Limb (tissue), 2 donors: ENCODE results near the gene CDK18.

Source experiments
- DNase-seq, 2 donors: peaks; one replicate each; pipeline ENCODE4 v3.0.0-alpha.2; 2016; ENCODE audit errors: extremely low spot score in 2 of 2

The CDK18 gene

GRCh38 chr1:205569411-205570172, 65.1 kb downstream of the CDK18 start:
- no peak for DNase-seq

GRCh38 chr1:205570173-205570501, 65.7 kb downstream of the CDK18 start:
- DNase-seq, result no peak

DNA sequence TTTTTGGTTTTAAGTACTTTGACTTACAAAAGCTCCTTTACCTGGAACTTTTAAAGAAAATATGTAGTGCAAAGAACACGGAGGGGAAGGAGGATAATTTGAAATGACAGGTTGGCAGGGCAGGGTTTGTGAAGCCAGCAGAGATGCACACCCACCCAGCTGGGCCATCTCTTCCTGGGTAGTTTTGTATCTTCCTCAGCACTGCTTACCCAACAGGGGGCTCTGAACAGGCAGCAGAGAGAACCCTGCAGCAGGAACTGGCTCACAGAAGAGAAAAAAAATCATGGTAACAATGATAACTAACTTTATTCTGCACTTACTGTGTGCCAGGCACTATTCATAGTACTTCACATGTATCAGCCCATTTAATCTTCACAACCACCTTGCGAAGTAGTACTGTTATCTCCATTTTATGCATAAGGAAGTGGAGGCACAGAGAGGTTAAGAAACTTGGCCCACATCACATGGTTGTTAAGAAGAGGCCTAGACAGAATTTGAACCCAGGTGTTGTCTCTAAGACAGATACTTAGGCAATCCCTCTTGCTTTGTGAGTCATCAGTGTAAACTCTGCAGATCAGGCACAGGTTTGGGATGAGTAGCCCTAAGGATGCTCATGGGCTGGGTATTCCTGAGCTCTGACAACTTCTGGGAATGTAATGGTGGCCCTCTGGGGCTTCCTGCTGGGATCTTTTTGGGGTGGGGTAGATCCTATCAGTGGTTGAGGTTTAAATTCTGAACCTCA, 66.5 kb downstream of the CDK18 start:
- no peak for DNase-seq

DNA sequence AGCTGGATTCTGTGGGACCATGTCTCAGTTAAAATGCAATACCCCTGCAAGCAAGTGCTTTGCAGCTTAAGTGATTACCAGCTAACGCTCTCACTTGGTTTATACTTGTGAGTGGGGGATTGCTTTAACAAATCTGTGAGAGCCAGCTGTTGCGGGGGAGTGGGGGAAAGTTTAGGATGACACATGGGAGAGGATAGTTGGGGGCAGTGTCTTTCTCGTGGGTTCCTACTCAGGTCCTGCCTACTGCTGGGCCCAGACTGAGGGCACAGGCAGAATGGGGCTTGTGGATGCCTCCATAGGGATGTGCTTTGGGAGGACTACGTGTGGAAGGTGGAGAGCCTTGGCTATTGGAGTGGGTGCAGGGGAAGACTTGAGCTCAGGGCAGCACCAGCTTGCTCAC, 67.3 kb downstream of the CDK18 start:
- no peak for DNase-seq

DNA sequence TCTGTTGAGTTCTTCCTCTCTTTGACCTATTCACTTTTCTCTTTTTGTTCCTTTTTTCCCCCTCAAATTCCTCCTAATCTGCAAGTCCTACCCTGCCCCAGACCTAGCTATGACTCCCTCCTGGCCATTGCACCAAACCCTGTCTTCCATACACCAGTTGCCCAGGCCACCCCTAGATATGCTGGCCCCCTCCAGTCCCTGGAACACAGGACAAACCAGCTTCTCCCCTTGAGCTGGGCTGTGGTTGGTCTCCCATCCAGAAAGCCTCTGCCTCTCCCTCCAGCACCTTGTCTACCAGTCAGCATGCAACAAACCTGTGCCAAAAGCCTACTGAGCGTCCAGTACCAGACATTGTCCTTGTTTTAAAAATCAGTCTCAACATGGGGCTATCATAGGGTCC, 68.0 kb downstream of the CDK18 start:
- DNase-seq, result no peak

DNA sequence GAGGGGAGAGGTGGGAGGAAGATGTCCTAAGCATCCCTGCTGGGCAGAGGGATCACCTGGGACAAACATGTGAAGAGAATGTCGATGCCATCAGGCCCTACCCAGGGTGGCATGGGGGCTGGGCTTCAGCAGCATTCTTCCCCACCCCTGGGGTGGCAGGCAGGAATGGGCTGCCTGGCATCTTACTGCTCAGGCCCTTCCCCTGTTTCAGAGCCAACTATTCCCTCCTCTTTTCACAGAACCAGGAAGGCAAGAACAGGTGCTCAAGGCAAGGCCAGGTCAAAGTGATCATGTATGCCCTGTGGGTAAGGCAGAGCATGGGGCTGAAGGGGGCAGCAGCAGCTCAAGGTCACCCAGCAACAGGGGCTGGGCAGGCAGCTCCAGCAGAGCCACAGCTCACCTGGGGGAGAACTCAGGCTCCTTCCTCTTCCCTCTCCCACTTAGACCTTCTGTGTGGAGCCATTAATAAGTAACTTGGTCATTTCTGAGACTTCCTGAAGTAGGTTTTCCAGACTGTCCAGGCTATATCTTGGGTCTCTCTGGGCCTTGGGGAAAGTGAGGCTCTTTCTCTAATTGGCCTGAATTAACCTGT, 70.9 kb downstream of the CDK18 start:
- no peak for DNase-seq

- no peak for DNase-seq
These were observed 71.5 kb downstream of the CDK18 start for GRCh38 chr1:205576011-205576410.

DNA sequence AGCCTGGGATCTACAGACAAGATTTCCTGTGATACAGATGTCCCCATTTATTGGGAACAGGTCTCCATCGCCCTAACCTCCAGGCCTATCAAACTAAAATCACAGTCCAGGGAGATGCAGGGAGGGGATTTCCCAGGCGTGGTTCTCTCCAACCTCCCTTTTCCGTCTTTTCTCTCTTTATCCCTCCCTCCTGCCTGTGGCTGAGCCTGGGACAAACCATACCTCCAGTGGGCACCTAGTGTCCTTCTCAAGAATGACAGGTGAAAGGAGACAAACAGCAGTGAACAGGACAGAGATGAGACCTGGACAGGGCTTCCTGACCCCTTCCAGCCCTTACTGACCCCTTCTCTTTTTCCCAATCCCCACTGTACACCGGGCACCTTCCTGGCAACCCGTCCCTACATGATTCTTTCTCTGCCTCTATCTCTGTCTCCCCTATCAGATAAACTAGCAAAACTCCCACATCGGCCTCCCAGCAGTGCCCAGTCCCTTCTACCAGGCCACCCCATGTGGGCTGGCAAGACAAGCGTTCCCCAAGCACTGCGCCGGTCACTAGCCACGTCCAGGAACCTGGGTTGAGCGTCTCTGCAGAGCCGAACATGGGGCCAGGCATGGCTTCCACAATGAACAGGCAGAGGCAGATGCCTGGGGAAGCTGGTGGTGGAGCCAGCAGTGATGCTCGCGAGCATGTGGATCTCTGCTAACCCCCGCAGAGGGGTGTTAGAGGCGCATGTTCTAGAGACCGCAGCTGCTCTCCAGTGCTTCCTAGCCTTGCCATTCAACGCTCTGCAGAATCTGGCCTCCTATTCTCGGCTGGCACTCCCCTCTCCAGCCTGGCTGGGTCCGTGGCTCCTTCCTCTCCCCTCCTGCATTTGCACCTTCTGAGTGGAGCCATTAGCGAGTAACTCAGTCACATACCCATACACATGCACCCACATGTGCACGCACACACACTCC, 72.6 kb downstream of the CDK18 start:
- DNase-seq, result no peak

GRCh38 chr1:205577874-205578658, 73.6 kb downstream of the CDK18 start:
- no peak for DNase-seq

- no peak for DNase-seq
These were observed 74.5 kb downstream of the CDK18 start for GRCh38 chr1:205578780-205579571.

DNA sequence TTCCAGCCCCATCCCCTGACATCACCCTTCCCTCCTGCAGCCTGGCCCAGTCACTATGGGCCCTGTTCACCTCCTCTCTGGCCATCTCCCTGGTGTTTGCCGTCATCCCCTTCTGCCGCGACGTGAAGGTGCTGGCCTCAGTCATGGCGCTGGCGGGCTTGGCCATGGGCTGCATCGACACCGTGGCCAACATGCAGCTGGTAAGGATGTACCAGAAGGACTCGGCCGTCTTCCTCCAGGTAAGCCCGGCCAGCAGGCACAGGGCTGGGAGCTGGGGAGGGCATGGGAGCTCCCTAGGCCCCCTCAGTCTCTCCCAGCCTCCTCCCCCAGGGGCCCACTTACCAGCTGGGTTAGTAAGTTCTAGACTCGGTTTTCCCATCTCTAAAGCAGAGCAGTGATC, 75.2 kb downstream of the CDK18 start:
- DNase-seq, result no peak

- no peak for DNase-seq
These were observed 75.9 kb downstream of the CDK18 start for GRCh38 chr1:205580140-205580922.

DNA sequence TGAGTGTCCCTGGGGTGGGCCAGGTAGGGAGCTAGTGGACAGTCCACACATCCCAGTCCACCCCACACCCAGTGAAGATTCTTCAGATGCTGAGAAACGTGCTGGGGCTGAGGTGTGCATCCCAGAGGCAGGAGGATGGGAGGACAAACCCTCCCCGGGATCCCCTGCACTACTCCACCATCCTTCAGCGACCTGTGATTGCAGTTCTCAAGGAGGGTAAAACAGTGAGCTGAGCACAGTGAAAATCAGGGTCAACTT, 76.4 kb downstream of the CDK18 start:
- DNase-seq, result no peak

DNA sequence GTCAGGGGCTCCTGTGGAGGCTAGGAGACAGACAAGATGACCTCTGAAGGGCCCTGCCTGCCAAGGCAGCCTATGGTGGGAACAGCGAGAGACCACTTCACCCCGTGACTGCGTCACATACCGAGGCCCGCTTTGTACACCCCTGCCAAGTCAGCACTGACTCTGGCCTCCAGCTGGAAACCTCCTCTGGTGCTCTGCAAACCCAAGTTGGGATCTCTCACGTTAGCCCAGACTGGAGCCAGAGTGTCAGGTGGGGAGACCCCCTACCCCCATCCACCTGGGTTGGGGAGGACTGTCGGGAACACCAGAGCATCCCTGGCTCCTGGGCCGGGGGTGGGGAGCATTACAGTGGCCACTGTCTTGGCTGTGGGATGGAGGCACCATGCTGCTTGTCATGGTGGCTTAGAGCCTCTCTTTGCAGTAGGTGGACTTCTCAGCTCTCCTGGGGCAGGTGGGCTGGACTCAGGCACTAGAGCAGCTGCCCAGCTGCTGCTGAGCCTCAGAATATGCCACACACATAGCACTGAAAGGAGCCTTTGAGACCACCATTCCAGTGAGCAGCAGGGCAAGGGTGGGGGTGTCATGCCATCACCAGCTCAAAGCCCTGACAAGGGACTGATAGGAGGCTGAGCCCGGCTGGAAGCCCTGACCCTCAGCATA, 77.0 kb downstream of the CDK18 start:
- DNase-seq, result no peak

GRCh38 chr1:205582046-205582445, 77.6 kb downstream of the CDK18 start:
- DNase-seq, result no peak
